CD1c-positive myeloid dendritic cell (primary cell): Measurements from ENCODE around the gene SMYD1.

ENCODE experiments used
- DNase-seq: peaks from one replicate; pipeline ENCODE4 v3.0.0-alpha.2; 2016; ENCODE audit errors: extremely low spot score

The SMYD1 gene

DNA sequence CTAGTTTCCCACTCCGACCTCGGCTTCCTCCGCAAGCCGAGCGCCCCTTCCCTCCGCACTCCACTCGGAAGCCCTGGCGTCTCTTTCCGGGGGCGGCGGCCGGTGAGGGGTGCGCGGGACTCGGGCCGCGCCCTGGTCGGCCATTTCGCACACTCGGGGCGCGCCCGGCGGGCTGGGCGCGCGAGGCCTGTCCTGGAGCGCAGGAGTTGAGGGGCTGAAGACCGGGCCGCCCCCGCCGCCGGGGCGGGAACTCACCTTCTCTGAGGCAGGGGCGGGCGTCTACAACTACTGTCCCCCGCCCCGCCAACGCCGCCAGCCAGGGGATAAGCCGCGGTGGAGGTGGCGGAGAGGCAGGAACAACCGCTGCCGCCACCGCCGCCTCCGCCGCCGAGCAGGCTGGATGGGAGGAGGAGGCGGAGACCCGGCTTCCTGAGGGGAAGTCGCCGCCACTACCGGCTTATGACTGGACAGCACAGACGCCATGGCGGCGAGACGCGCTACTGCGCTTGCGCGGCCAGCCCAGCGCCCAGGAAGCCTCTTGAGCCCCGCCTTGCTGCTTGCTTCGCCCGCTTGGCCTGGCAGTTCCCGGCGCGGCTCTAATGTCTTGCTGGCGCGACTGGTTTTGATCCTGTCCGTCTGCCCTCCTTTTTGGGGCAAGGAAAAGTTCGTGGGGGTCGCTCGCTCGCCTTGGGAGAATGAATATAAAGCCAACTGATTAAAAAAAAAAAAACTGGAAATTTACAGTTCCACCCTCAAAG lies 12.1 kb upstream of the SMYD1 start, which contains the start of gene KRCC1:
Gene KRCC1, minus strand, starts transcription at position 413 of the 758 bp plus-strand sequence. CDS start 27,220 bp downstream, outside the sequence.
- peak; percentile 99 for DNase-seq

DNA sequence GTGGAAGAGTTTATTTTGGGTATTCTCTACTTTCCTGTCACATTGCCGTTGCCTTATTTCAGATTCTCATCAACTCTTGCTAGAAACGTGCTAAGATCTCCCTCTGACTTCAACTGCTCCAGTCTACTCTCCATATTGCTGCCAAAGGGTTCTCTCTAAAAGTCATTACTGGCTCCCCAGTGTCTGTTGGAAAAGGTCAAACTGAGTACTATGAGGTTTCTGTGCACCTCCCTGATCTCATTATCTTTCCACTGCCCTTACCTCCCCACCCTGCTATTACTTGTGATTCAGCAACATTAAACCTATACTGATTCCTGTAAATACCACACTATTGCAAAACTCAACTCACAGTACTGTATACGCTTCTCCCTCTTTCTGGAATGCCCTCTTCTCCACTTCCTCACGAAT lies 10.2 kb upstream of the SMYD1 start:
- DNase-seq: no peak

DNA sequence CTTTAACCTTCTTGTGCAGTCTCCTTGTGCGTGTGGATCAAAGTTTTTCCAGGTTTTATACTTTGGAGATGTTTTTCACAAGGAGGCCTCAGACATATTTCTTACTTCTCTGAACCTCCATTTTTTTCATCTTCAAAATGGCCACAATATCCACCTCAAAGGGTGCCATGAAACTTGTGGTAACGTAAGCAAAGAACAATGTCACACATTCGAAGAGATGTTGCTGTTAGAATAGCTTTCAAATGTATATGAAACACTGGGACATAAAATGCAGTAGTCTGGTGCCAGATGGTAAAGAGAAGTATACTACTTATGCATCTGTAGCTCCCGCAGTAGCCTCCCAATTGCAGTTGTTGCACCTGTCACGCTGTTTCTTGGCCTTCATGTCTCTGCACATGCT lies 9.4 kb upstream of the SMYD1 start:
- no peak for DNase-seq

DNA sequence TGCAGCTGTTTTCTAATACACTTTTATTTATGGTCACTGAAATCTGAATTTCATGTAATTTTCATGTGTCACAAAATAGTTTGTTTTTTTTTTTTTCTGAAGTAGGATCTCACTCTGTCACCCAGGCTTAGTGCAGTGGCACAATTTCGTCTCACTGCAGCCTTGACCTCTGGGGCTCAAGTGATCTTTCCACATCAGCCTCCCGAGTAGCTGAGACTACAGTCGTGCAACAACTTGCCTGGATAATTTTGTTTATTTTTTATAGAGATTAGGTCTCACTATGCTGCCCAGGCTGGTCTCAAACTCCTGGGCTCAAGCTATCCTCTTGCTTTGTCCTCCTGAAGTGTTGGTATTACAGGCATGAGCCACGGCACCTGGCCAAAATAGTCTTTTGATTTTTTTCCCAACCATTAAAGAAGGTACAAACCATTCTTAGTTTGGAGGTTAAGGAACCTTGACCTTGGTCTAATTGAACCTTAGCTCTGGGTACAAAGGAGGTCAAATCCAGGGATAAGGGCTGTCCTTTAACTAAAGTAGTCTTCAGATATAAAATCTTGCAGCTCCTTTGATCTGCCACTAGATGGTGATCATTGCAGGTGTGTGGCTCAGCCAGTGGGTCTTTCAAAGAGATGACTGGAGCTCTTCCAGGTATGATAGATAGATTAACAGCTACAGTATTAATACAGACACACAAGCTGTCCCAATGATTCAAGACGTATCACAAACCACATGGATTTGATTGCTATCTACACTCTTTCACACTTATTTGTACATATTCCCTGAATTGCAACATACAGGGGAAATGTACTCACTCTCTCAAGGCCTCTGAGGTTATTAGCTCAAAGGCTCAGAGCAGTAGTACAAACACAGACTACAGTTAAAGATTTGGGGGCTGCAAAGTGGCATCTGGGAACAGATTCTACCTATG lies 7.4 kb upstream of the SMYD1 start:
- DNase-seq: peak; percentile 47

DNA sequence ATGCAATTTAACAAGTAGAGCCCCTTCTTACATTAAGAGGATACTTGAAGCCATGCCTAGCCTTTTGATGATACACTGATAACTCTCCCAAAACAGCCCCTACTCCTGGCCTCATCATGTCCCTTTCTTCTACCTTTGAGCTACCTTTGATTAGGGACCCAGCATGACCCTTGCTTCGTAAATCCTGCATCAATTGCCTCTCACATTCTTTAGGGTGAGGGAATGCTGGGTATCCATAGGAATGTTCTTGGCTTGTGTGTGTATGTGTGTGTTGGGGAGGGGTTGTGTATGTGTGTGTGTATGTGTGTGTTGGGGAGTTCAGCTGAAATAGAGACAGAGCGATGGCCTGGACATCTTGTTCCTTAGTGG lies 6.7 kb upstream of the SMYD1 start:
- DNase-seq: no peak

DNA sequence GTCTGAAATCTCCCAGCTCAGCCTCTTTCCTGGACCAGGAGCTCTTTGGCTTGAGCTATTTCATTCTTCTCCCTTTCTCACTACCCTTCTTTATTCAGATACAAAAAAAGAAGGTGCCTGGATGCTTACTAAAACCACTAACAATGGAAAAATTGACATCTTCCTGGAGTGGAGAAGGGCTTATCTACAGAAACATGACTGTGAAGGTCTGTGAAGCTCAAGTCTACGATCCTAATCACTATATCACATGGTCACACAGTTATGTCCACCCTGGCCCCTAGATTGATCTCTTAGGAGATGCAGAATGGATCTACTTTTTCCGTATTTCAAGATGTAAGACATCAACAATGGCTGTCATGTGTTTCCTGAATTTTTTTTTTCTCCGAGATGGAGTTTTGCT lies 6.3 kb upstream of the SMYD1 start:
- no peak for DNase-seq

DNA sequence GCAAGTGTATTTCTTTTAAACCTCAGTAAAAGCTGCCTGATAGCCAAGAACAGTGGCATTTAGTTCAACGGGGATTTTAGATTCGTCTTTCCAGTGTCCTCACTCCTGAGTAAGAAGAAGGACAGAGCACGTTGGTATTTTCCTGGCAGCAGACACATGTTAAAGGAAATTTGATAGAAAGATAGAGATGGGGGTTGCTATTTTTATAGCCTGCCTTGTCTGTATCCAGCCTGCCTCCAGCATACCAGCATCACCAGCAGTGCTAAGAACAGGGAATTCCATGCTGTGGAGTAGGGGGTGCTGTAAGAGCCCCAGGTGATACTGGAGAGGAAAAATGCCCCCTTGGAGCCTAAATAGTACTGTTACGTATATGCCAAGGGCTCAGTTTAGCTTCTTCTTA lies 1.1 kb upstream of the SMYD1 start:
- DNase-seq: no peak

DNA sequence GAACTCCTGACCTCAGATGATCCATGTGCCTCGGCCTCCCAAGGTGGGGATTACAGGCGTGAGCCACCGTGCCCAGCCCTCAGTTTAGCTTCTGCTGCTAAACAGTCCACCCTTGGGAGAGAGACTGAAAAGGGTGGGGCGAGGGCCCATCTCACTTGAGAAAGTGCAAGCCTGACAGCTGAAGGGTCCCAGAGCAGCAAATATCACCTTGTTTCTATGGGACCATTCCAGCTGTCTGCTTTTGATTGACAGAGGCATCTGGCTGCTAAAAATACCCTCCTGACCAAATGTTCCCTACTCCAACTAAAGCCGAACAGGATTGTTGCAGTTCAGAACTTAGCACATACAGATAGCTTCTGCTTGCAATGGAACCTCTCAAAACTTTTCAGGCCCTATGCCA lies 436 bp upstream of the SMYD1 start:
- no peak for DNase-seq

DNA sequence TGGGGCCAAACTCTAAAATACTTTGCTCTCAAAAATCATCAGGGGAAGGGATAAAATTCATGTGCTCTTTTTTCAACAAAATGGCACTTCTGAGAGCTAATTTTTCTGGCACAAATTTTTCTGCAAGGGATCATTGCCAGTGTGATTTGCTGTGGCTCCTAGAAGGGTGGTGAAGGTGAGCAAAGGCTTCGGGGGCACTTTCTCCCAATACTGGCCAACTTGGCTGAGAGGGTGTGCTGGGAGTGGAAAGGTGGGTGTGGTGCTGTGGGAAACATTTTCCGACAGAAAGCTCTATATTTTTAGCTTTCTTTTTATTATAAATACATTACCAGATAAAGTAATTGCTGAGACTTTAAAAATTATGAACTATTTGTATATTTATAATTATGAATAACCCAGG lies 419 bp downstream of the SMYD1 start:
- DNase-seq: no peak

DNA sequence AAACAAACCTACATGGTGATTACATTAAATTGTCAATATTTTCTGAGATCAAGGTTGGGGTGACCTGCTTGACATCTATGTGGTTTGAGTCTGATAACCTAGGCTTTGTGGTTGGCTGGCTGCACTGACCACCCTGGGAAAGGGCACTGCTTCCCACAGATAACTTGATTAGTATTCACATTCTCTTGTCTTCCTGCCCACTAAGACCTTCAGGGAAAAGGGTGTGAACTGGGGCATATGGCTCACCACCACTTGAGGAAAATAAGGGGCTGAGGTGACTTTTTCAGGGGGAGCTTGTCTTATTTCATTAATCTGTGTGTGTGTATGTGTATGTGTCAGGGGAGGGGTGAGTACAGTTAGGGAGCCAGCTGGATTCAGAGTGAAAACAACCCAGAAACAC lies 1.5 kb downstream of the SMYD1 start:
- no peak for DNase-seq

DNA sequence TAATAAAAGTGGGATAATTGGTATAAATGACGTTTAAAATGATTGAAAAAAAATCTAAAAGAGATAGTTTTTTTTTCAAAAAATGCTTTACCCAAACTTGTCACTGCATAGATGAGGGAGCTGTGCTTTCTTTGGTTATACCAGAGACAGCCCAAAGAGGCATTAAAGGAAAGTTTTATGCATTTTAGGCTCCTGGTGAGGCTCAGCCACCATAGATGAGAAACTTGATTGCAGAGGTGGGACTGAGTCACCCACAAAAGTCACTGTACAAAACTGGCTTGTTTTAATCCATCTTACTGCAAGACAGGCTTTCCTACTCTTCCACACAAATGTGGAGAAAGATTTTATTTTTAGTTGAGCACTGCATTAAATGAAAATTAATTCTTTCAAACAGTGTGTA lies 2.4 kb downstream of the SMYD1 start:
- no peak for DNase-seq

DNA sequence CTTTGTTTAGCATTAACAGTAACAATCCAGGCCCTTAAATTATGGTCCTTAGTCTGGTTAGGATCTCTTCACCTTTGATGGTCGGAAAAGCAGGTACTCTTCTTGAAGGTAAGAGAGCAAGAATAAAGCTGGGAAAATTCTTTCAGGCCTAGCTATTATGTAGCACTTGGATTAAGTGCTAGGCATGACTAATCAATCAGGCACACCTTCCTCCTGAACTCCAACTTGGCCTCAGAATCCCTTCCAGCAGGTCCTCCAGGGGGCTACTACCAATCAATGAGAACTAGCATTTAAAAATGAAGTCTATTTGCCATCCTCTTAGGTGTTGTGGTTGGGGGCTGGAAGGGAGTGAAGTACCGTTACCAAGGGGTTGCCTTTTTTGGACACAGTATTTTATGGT lies 3.7 kb downstream of the SMYD1 start:
- no peak for DNase-seq

DNA sequence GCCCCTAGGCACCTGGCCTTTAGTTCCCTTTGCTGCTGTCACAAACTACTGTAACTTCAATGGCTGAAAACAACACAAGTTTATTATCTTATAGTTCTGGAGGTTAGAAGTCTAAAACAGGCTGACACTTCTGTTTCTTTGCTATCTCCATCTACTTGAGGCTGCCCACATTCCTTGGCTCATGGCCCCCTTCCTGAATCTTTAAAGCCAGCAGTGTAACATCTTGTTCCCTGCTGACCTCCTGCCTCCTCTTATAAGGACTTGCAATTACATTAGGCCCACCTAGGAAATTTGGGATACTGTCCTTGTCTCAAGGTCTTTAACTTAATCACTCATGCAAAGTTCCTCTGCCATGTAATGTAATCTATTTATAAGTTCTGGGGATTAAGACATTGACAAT lies 6.5 kb downstream of the SMYD1 start:
- DNase-seq: no peak

DNA sequence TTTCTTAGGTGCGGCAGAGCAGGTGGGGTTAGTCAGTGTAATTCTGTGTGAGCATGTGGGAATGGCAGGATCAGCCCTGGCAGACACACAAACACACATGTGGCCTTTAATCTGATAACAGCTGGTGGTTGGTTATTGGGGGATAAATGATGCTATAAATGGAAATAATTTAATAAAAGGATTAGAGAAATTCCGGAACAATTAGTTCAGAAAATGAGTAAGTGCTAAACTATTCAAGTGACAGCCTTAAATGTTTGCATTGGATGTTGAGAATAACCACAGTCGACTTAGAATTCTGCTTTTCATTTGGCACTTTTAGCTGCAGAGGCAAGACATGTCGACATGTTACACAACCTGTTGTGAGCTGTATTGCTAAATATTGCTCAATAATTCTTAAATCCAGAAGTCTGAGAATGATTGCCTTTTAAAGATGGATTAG lies 7.2 kb downstream of the SMYD1 start:
- peak; percentile 21 for DNase-seq

DNA sequence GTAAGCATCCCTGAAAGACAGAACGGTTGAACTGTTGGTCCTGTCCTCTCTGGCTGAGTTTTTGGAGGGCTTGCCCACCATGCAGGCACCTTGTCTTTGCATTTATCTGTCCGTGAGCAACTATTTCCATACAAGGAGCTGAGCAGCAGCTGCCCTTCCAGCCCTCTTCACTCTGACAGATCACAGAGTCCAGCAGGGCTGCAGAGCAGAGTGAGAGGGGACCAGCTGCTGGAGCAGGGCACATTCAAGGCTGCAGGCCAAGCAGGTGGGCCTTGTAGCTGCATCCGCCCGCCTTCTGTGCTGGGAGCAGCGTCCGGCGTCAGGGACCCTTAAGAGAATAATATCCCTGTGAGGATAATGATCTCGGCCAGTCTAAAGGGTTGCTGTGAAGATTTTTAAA lies 9.5 kb downstream of the SMYD1 start:
- DNase-seq: no peak

DNA sequence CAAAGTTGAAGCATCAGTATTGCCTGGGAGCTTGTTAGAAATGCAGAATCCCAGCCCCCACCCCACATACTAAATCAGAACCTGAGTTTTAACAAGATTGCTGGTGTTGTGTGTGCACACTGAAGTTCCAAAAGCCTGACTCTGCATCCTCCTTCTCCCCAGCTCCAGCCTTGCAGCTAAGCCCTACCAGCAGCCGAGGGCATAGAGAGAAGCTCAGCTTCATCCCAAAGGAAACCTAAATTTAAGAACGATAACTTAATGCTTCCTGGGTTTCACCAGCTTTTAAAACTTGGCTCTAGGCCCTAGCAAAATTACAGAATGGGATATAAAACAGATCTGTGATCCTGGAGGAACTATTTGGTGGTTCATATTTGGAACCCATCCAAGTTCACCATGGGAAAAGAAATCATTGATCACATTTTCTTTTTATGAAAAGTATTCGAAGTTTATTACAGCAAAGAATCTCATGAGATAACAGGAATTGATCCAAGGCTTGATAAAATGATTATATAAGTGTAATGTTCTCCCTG lies 11.1 kb downstream of the SMYD1 start:
- no peak for DNase-seq

DNA sequence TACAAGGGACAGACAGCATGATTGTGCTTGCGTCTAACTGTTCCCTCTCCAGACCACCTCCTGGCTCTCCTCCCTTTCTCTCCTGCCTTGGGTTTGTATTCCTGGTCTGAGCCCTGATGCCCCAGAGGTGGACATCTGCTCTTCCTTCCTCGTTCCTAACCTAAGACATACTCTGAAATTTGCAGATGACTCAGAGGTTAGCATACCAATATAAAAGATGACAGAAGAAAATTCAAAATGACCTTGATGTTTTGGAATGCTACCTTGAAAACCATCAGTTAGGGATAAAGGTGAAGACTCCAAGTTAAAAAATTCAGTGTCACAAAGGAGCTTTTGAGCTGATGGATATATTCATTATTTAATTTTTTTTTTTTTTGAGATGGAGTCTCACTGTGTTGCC lies 12.9 kb downstream of the SMYD1 start:
- DNase-seq: no peak

DNA sequence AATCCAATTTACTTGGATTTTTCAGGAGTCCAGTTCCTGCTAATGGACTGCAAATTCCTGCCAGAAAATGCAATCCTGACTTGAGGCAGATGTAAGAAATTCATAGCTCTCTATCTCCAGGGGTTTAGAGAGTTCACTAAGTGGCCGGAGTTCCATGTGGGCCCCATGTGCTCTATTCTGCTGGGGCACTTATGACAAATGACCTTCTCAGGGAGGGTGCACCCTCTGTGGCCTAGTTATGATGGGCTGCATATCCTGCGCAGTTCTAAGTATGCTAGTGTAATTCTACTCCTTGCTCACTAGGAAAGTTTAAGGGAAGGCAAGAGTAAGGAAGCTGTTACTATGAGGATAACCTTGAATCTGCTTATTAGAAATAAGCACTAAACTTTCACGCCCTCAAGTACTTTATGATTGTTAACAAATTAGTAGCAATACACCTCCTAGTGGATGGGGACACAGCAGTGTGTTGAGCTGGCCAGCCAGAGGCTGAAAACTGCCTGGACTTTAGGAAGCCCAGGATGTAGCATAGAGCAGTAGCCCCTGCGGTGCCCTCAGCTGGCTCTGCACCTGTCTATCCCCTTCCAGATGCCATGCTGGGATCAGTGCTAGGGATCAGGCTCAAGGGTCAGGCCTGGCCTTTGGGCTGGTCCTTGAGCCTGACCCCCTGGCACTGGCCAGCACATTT lies 14.4 kb downstream of the SMYD1 start:
- no peak for DNase-seq

DNA sequence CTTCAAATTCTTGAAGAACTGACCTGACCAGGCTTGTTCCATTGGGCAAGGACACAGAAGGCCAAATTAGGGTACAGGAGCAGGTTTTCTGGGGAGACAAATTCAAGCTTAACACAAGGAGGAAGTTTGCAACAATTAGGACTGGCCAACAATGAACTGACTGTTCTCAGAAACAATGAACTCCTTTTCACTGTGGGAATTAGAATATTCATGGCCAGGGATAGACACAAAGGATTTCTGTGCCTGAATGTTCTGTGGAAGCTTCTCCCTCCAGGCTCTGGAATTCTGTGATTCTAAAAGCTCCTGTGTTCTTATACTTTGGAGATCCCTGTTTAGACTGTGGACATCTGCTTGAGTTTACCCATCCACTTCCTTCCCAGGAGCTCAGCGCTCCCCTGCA lies 15.2 kb downstream of the SMYD1 start:
- no peak for DNase-seq

DNA sequence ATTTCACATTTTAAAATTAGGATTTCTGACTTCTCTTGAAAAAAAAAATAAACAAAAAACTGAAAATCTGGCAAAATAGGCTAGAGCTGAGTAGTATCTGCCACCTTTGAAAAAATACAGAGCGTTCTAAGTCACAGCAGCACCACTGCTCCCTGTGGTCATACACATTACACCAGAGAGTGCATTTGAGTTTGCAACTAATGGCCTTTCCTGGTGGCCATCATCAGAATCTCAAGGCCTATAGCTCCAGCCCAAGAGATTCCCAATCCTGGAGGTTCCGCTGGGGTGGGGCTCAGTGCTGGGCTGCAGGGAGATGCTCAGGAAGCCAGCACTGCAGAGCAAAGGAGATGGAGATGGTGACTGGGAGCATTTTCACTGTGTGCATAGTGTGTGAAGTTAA lies 17.5 kb downstream of the SMYD1 start:
- no peak for DNase-seq

DNA sequence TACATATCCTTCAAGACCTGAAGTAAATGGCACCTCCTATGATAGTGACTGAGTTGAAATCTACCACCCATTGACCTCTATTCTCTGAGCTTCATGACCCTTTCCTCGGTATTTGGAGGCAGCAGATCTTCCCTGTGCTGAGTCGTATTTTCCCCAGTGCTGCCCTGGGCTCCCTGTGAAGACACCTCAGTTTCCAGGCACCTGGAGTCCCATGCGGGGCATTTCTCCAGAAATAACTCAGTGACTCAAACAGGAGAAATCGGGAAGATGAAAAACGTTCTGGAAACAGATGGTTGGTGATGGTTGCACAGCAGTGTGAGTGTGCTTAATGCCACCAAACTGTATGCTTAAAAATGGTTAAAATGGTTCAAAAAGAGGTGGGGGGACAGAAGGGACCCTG lies 18.0 kb downstream of the SMYD1 start:
- DNase-seq: no peak

DNA sequence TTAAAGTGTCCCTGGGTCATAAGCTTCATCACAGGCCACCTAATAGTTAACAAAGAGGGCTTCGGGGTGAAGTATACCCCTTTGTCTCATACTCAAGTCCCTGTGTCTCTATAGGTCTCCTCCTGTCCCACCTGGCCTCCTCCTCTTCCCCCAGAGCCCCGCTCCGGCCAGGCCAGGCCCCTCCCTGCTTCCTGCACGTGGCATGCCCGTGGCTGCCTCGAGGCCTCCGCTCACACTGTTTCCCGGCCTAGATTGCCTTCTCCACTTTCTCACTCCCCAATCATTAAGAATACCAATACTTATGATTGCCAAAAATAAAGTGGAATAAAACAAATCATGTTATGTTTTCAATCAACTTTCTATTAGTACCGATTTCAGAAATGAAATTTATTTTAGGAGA lies 18.8 kb downstream of the SMYD1 start:
- no peak for DNase-seq
